ENCODE data around the gene ABLIM3.

DNA sequence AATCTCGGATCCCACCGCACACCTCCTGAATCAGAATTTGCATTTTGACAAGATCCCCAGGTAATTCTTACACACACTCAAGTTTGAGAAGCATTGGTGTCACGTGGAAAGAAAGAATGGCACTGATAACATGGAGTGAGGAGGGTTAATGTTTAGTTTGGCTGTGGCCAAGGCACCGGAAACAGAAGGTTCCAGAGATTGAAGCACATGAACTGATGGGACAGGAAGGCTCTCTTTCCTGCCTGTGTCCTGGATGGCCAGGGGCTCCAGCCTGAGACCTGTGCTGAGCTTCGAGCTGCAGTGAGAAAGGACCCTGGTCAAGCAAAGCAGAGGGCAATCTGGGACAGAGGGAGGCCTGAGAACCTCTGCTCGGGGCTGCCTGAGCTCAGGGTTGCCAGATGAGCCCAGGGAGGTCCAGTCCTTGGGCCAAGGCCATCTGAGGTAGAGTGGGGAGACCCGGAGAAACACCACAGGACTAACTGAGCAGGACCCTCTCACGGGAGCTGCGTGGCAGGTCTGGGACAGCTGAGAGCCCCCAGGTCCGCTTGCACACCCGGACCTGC, 157.6 kb downstream of the ABLIM3 start:
- no peak for TF ChIP-seq POLR2AphosphoS5 (IDR thresholded peaks at IDR 0.05; ENCODE audit: control insufficient read depth, insufficient read depth, low read depth, low read length)
- no peak for TF ChIP-seq GATA2 (CRISPR knock-in tag; IDR thresholded peaks at IDR 0.05)
- TF ChIP-seq ZNF174 (CRISPR knock-in tag; IDR thresholded peaks at IDR 0.05) = no peak
- TF ChIP-seq, protein P1, sequence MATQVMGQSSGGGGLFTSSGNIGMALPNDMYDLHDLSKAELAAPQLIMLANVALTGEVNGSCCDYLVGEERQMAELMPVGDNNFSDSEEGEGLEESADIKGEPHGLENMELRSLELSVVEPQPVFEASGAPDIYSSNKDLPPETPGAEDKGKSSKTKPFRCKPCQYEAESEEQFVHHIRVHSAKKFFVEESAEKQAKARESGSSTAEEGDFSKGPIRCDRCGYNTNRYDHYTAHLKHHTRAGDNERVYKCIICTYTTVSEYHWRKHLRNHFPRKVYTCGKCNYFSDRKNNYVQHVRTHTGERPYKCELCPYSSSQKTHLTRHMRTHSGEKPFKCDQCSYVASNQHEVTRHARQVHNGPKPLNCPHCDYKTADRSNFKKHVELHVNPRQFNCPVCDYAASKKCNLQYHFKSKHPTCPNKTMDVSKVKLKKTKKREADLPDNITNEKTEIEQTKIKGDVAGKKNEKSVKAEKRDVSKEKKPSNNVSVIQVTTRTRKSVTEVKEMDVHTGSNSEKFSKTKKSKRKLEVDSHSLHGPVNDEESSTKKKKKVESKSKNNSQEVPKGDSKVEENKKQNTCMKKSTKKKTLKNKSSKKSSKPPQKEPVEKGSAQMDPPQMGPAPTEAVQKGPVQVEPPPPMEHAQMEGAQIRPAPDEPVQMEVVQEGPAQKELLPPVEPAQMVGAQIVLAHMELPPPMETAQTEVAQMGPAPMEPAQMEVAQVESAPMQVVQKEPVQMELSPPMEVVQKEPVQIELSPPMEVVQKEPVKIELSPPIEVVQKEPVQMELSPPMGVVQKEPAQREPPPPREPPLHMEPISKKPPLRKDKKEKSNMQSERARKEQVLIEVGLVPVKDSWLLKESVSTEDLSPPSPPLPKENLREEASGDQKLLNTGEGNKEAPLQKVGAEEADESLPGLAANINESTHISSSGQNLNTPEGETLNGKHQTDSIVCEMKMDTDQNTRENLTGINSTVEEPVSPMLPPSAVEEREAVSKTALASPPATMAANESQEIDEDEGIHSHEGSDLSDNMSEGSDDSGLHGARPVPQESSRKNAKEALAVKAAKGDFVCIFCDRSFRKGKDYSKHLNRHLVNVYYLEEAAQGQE (IDR thresholded peaks at IDR 0.05; ENCODE audit: borderline replicate concordance) = no peak
- TF ChIP-seq, protein P1 (CRISPR knock-in tag; IDR thresholded peaks at IDR 0.05; ENCODE audit: low read depth) = no peak

Data from K562 (cell line).